NB4 (cell line): ENCODE results near the gene CRAMP1.

Experiments used
- DNase-seq: peaks from one replicate; pipeline ENCODE4 v3.0.0; 2010; ENCODE audit warnings: low read depth
- H3K4me3 ChIP-seq: one replicate; pipeline ENCODE4 v1.5.1; 2011; ENCODE audit warnings: mild to moderate bottlenecking, low read depth, low read length, moderate library complexity
- CTCF ChIP-seq: IDR thresholded peaks from one replicate; pipeline ENCODE4 v1.5.1; 2012; ENCODE audit warnings: low read depth, low read length
- MAX ChIP-seq: IDR thresholded peaks from 2 replicates; pipeline ENCODE4 v1.6.1; 2011; ENCODE audit warnings: low read depth, low read length
- MYC ChIP-seq: IDR thresholded peaks from 2 replicates; pipeline ENCODE4 v1.6.1; 2011; ENCODE audit warnings: low read depth, low read length
- POLR2A ChIP-seq: IDR thresholded peaks from 2 replicates; pipeline ENCODE4 v1.6.1; 2011; ENCODE audit warnings: mild to moderate bottlenecking; ENCODE audit not compliant: insufficient read length; ENCODE audit errors: extremely low read depth

Gene CRAMP1

GRCh38 chr16:1680361-1680760 is 68.2 kb downstream of the CRAMP1 start:
- DNase-seq: no peak

GRCh38 chr16:1681032-1681431 is 68.9 kb downstream of the CRAMP1 start:
- H3K4me3 ChIP-seq: no peak overlapping the region
- no peak for TF ChIP-seq MAX
- no peak for TF ChIP-seq MYC
- TF ChIP-seq POLR2A: no peak
- TF ChIP-seq CTCF: no peak
- no peak for DNase-seq

More at GRCh38 chr16:1680361-1680760, 68.2 kb downstream of the CRAMP1 start:
- TF ChIP-seq POLR2A (no peak), MYC (no peak), CTCF (no peak), MAX (no peak)
- no peak overlapping the region for H3K4me3 ChIP-seq

- no peak overlapping the region for H3K4me3 ChIP-seq
- DNase-seq: no peak
- TF ChIP-seq POLR2A (no peak), MAX (no peak), CTCF (no peak), MYC (no peak)
Observed at GRCh38 chr16:1687427-1688316, 75.5 kb downstream of the CRAMP1 start.

- no peak for TF ChIP-seq MYC
- TF ChIP-seq CTCF: no peak
- TF ChIP-seq POLR2A: no peak
- no peak for TF ChIP-seq MAX
- no peak overlapping the region for H3K4me3 ChIP-seq
- no peak for DNase-seq
Observed at GRCh38 chr16:1688807-1689560, 76.8 kb downstream of the CRAMP1 start.

GRCh38 chr16:1689853-1690252 is 77.7 kb downstream of the CRAMP1 start:
- DNase-seq: no peak
- no peak overlapping the region for H3K4me3 ChIP-seq
- TF ChIP-seq MYC (no peak), MAX (no peak), POLR2A (no peak), CTCF (no peak)
